CD4-positive, alpha-beta T cell treated with Interferon alpha-2 for 1 hour (primary cell): Measurements from ENCODE around the gene HDAC4.

ENCODE experiments used
- DNase-seq, 2 donors: peaks; one replicate each; pipeline ENCODE4 v3.0.0-alpha.2; 2020 to 2022

HDAC4 gene

DNA sequence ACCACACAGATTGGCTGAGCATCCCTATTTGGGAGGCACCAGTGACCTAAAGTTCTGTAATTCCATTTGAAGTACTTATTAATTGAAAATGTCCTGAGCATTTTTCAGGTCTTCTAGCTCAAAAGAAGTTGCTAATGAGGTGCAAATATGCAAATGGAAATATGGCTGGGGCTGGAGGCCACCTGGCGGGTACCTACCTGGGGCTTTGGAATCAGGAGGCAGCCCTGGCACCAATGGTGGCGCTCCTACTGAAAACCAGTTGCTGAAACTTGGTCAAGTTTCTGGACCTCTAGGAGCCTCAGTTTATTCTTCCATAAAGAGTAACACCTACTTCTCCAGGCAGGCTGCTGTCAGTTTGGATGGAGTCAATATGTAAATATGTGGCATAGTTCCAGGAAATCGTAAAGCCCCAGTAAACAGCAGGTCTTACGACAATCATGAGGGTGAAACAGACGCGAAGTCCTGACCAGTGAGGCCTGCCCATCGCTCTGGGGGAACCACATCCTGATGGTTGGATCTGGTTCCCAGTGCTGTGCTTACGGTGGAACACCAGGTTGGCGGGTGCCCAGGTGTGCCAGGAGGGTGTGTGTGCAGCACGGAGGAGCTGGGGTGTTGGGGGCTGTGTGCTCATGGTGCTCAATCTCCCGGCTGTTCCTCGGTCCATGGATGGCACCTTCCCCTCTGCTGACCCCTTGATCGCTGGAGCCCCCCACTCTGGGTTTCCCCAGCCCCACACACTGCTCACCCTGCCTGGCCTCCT is 366.8 kb downstream of the HDAC4 start:
- DNase-seq, result no peak

DNA sequence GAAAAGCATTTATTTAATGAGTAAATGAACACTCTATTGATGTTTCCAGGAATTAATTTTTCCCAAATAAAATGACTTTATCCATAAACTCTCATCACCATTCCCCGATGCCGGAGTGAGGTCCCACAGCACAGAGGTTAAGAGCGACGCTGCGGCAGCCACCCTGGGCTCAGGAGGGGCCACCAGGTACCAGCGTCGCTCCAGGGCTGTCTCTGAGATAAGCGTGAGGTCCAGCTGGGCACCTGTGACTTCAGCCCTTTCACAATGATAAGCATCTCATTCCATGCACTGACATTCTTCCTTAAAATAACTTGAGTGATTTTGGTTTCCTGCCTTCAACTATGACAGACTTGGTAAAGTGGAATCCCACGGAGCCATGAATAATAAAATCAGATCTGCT is 370.9 kb downstream of the HDAC4 start:
- no peak for DNase-seq

DNA sequence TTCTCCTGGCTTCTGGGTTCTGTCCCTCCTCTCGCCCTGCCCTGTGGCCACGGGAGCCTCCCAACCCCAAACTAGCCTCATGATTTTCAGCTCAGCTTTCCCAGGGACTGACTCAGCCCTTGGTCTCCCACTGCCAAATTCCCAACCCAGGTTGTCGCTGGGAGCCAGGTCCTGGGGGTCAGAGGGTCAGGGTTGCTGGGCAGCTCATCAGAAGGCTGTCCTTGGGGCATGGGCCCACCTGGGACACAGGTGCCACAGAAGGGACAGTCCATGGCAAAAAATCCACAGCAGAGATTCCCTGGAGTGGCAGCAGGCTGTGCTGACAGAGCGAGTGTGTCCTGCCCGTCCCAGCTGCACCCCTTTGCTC is 372.6 kb downstream of the HDAC4 start:
- no peak for DNase-seq

DNA sequence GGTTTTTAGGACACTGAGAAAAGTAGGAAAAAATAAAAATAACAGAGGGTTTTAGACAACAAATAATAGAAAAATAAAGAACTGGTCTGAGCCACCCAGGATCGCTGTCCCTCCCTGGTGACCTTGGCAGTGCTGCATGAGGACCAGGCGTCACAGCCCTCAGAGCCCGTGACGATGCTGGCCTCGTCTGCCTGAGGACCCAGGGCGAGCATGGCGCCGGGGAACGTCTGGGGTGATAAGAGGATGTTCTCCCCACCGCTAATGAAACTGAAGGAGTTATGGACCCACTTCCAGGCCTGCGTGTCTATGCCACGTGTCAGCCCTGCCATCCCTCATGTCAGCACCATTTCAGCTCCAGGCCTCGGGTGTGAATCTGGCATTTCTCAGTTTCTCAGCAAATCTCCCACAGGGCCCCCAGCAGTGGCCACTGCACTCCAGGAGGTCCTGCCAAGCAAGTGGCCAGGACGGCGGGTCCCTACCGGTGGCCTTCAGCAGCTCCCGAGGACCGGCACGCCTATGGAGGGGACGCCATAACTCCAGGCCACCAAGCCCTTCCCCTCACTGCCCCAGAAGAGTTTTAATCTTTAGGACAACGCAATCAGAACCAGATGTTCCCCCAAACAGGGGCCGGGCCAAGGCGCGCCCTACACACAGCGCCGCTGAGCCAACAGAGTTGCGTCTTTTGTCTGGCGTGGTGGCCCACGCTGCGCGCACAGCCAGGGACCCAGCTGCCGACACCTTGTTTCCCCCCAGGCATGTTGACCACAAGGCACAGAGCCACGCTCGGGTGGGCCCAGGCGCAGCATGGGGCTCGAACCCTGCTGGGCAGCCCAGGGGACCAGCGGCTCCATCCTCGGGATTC is 373.2 kb downstream of the HDAC4 start:
- no peak for DNase-seq

DNA sequence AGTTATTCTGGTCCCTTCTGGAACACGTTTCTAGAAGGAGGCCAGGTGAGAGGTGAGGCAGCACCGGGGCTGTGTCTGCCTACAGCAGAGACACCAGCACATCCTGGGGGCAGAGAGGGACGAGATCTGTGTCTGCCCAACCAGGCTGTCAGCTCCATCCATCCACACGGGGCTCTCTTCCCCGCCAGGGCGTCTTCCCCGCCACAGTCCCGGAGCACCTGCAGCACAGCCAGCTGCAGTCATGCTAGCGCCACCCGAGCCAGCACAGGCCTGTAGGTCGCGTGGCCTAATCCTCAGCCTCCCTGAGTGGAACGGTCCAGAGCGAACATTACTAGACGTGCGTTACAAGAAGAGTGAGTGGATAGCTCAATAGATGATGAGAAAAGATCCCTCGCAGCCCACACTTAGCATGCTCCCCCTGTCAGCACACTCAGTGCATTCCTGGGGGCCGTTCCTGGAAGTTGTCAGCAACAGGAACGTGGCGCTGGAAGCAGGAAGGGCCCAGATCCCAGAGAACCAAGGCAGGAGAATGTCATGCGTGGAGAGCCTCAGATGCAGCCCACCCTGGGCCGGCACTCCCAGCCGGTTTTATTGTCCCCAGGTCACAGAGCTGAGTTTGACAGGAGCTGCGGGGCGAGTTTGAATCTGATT is 374.0 kb downstream of the HDAC4 start:
- no peak for DNase-seq

DNA sequence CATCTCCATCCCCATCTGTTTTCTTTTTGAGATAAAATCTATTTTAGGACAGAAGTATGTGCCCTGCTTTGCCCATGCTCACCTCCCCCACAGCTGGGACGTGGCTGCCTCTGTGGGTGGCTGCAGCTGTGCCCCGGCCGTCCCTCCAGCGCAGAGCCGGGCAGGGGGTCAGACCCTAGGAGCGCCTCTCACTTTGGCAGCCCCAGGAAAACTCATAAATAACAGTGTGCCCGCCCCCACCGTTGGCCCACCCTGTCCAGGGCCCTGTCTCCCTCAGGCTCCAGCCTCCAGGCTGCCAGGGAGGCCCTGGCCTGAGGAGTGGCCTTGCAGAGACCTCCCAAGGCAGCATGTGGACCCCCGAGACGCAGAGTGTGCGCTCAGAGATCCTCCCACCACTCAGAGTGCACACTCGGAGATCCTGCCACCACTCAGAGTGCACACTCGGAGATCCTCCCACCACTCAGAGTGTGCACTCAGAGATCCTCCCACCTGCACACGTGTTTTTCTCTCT is 374.8 kb downstream of the HDAC4 start:
- DNase-seq, result no peak

DNA sequence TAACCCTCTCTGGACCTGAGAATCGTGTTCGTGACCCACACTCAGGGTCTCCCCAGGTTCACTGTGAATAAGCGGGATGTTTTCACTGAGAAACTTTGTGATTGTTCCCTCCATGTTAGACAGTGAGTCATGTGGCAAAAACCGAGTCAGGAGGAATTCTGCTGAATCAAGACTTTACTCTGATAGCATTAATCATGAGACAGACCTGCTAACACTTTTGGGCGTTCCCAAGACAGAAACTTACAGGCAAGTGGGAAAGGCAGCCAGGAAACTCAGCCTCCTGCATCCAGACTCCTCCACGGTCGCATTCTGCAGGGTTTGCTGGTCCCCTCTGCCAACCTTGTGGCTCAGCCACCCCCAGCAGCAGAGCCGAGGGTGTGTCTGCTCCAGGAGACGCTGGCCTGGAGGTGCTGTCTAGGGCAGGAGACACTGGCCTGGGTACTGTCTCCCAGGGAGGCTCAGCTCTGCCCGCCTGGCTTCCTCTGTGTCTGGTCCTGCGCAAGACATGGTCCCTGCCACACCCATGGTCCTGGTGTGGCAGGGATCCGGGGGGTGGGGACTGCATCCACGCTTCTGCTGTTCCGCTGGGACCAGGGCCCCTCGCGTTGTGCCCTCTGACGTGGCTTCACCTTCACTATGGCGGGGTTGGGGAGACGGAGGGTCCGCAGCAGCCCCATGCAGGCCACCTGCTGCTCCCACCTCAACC is 375.6 kb downstream of the HDAC4 start:
- no peak for DNase-seq

DNA sequence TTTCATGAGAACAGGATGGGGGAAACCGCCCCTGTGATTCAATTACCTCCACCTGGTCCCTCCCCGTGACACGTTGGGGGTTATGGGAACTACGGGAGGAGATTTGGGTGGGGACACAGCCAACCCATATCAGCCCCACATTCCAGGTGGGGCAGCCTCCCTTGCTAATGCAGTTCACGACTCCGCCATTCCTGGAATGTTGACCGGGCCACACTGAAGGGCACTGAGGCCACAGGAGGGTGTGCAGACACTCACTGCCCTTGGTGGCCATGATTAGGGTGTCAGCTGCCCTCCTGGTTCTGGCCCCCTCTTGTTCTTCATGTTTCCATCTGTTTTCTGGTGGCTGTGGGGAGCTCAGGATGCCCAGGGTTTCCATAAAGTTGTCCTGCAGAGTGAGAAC is 376.6 kb downstream of the HDAC4 start:
- no peak for DNase-seq

DNA sequence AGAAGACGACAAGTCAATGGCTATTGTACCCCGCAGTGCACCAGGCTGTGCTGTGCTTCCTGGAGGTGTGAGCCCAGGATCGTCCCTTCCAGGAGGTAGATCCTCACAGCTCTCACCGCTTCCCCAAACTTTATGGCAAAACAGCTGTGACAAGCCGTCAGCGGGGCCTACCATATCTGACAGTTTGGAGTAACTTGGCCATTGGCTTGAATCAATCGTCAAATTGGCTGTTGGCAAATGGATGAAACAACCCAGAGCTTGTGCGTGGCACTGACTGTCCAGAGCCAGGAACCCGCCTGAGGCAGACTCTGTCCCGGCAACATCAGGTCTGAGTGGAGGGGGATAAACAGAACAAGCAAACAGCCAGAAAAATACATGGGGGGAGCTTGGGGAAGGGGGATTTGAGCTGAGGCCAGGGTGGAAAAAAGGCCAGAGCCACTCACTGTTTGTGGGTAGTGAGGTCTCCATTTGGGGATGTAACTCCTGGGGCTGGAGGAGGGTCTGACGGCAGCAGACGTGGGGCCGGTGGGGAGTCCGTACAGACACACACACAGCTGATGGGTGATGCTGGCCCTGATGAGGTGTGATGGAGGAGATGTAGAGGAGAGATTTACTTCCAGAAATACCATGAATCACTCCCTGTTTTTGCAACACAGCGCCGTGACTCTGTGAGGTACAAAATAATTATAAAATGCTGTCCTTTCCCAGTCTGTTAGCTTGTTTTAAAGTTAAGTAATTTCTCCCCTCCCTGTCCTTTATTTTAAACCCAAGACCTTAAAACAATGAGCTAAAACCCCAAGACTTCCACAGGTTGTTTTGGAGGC is 378.2 kb downstream of the HDAC4 start:
- DNase-seq, result no peak

DNA sequence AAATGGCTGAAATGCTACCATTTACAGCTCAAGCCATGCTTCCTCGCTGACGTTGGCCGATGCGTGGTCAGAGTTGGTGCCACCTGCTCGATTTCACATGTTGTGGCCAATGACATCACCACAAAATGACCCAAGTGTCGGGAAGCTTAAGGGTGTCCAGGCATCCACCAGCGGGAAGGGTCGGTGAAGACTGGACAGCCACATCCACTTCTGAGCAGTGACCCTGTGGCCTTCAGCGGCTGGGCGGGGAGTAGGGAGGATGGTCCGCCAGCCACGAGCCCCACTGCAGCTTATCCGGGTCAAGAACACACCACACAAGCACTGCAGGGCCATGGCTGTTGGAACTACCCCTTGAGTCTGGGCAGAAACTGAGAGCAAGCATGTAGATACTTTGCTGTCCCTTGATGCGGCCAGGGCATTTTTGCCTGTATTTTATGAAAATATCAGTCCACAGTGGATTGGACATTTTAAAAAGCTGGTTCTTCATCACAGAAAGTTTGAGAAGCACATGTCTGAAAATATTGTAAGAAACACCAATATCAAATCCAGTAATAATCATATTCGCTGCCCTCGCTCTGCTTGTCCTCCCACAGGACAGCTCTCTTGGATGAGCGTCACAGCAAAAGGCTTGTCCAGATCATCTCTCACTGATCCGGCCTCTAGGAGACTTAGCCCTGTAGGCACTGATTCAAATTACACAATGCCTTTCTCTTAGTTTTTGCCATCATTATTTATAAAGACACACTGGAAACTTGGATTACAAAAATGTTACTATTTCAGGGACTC is 379.0 kb downstream of the HDAC4 start:
- no peak for DNase-seq

DNA sequence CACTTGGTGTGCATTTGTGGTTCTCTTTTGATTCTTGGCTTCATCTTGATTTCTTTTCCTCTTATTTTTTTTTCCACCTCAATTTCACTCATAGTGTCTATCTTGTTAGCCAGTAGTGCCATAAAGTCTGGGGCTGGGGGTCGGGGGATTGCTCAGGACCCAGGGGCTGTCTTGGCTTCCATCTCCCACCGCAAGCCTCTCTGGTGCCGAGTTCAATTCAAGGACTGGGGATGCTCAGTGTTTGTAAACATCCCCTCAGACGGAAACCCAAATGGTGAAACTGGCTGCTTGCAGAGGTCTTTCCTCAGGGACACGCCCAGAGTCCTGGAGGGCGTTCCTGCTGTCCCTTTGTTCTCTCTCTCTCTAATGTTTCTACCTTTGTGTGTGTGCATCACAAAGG is 379.6 kb downstream of the HDAC4 start:
- no peak for DNase-seq

DNA sequence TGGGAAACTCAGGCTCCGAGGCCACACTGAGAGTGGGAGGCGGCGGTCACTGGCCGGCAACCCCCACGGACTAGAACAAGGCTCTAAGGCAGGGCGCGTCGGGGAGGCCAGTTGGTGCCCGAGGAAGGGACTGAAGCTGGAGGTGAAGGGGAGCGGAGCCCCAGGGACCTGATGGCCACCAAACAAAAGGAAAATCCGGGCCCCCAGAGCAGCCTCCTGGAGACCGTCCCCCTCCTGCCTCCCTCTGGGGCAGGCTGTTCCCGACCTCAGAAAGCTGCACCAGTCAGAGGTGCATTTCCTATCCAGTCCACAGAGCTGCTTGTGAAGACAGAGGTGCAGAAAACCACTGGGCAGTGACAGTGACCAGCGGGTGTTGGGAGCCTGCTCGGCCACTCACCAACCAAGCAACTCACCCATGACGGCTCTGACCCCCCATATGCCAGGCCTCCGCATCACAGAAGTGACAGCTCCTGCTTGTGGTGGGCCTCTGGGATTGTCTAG is 380.2 kb downstream of the HDAC4 start:
- no peak for DNase-seq

DNA sequence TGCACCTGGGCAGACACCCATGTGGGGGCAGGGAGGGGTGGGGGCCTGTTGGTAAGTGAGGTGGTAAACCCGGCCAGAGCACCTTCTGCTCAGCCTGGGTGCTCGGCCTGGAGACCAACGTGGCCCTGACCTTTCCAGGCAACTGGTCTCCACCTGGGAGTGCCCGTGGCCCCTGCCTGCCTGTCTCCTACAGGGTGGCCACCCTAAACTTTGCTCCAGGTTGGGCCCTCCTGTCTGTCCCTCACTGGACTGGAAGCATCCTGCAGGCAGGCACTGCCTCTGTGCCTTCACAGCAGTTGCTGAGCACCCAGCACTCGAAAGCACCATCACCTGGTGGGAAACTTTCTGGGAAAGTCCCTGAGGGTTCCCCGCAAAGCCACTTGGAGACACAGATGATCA is 381.6 kb downstream of the HDAC4 start:
- no peak for DNase-seq

DNA sequence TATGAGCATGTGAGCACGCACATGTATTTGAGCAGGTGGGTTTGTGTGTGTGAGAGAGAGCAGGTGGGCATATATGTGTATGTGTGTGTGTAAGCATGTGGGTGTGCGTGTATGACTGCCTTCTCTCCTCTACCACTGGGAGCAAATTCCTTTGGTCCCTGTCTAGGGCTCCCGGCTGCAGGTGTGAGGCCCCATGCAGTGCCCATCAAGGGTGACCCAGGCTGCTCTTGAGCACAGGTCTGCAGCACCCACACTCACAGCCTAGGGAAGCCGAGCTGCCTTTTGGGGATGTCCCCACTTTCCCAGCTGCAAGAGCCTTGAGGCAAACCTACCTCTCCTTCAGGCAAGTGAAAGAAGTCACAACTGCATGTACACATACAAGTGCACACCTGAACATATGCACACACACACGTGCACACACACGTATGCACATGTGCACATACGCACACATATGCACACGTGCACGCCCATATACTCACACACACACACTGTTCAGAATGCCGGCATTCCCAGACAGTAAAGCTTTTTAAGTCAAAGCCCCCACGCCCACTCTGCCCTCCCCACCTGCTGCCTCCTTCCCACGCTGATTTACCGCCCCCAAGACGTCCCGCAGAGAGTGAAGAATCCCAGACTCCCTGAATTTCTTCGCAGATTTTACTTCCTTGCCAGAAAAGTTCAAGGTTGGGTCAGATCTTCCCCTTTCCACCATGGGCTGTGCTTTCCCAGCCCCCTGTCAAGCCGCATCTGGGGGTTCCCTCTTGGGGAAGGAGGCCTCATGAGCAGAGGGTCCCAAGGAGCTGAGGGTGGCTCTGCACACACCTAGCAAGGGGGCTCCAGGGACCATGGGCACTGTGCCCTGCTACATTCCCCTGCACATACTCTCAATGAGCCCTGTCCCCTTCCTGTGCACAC is 382.3 kb downstream of the HDAC4 start:
- no peak for DNase-seq

DNA sequence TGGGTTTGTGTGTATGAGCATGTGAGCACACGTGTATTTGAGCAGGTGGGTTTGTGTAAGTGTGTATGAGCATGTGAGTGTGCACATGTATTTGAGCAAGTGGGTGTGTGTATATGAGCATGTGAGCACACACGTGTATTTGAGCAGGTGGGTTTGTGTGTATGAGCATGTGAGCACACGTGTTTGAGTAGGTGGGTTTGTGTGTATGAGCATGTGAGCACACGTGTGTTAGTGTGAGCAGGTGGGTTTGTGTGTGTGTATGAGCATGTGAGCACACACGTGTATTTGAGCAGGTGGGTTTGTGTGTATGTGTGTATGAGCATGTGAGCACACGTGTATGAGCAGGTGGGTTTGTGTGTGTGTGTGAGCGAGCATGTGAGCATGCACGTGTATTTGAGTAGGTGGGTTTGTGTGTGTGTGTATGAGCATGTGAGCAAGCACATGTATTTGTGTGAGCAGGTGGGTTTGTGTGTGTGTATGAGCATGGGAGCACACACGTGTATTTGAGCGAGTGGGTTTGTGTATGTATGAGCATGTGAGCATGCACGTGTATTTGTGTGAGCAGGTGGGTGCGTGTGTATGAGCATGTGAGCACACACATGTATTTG is 383.2 kb downstream of the HDAC4 start:
- no peak for DNase-seq

DNA sequence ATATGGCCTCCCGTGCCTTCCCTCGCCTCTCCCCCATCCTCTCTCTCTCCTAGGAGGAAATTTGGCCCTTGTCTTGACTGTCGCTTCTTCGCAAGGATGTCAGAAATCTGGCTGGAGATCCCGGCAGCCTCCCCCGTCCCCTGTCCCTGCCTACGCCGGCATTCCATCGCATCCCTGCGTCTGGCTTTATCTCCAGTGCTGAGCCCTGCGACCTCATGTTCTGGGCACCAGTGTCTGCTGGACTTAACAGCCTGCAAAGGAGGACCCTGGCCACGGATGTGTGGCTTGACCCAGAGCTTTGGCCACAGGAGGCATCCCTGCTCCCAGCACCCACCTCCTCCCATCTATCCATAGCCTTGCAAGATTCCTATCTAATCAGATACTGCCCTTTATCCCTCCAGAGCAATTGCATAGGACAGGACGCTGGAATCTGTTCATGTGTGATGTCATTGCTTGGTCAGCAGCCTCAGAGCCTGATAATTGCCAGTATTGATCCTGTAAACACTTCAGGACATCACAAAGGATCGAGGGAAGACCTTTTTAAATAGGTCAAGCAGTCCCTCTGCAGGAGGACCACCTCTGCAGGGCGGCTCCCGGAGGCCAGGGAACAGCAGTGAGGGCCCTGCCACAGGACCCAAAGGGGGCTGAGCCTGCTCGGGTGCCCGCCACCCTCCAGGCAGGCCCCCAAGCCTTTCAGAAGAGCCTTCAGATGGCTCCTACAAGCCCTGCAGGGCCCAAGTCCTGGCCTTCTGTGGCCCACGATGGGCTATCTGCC is 384.7 kb downstream of the HDAC4 start:
- no peak for DNase-seq

DNA sequence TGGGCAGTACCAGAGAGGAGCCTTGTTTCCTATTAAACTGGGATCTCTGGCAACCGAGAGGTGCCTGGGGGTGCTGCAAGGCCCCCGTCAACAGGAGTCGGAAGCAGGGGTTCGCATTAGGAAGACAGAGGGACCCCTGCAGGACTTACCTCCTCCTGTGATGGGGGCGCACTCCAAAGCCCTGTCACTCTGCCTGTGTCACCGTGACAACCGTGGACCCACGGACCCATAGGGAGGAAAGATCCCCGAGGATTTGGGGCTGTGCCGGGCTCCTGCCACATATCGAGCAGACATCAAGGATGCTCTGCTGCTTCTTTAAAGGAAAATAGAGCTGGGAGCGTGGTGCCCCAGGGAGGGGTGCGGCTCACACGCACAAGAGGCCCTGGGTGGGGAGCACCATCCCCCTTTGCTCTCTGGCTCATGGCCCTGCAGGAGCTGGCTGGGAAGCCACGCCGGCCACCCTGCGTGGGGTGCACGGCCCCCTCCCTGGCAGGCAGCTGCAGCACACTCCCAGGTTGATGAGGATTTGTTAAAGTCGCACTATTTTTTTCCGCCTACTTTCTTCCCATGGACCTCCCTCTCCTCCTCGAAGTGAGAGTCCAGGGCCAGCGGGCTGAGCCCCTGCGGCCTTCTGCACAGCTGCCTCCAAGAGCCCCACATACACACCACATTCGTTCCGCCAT is 385.5 kb downstream of the HDAC4 start:
- DNase-seq, result no peak
